Fibroblast of lung (primary cell): ENCODE measurements around the gene CDCA4. TPM values are rescaled to one million over a fixed set of nuclear protein-coding genes. Genes with fewer than 3 reads are reported as not detected.

ENCODE experiments used
- DNase-seq, 2 donors: peaks; one replicate each; pipeline versions ENCODE4 v3.0.0 to v3.0.0-alpha.2; 2010; ENCODE audit warnings: low read depth in 2 of 2
- H2AFZ ChIP-seq: 2 replicates; pipeline ENCODE4 v1.5.1; 2012; ENCODE audit warnings: low read length, control low read depth, inconsistent platforms
- H3K27ac ChIP-seq: 2 replicates; pipeline ENCODE4 v1.5.1; 2011; ENCODE audit warnings: low read length, control low read depth; ENCODE audit not compliant: insufficient read depth
- H3K27me3 ChIP-seq: 2 replicates; pipeline ENCODE4 v1.5.1; 2011; ENCODE audit warnings: mild to moderate bottlenecking, low read length; ENCODE audit not compliant: control insufficient read depth, insufficient read depth
- H3K36me3 ChIP-seq: 2 replicates; pipeline ENCODE4 v1.5.1; 2011; ENCODE audit warnings: low read length; ENCODE audit not compliant: control insufficient read depth, insufficient read depth
- H3K4me1 ChIP-seq: 2 replicates; pipeline ENCODE4 v1.5.1; 2011; ENCODE audit warnings: low read length; ENCODE audit not compliant: control insufficient read depth, insufficient read depth; ENCODE audit errors: extremely low read depth
- H3K4me2 ChIP-seq: 2 replicates; pipeline ENCODE4 v1.5.1; 2011; ENCODE audit warnings: low read length, control low read depth; ENCODE audit not compliant: insufficient read depth; ENCODE audit errors: extremely low read depth
- H3K4me3 ChIP-seq, 4 experiments: fragments of 200-600 bp in 1 of 4; sonication (generic) in 1 of 4; replicated peaks in 1 of 4; 2 replicates each; pipeline ENCODE4 v1.5.1; 2011 to 2016; ENCODE audit warnings: low read length in 4 of 4, low read depth in 3 of 4, mild to moderate bottlenecking in 3 of 4, control low read depth in 2 of 4, inconsistent platforms in 1 of 4, mixed read lengths in 1 of 4; ENCODE audit not compliant: insufficient read depth in 1 of 4; ENCODE audit errors: control extremely low read depth in 1 of 4
- H3K79me2 ChIP-seq: 2 replicates; pipeline ENCODE4 v1.5.1; 2012; ENCODE audit warnings: mild to moderate bottlenecking, low read length, inconsistent platforms; ENCODE audit not compliant: control insufficient read depth, insufficient read depth
- H3K9ac ChIP-seq: 2 replicates; pipeline ENCODE4 v1.5.1; 2011; ENCODE audit warnings: mild to moderate bottlenecking, low read length, control low read depth; ENCODE audit not compliant: insufficient read depth
- H3K9me3 ChIP-seq: 2 replicates; pipeline ENCODE4 v1.5.1; 2012; ENCODE audit warnings: low read depth, low read length; ENCODE audit not compliant: control insufficient read depth, insufficient read depth
- H4K20me1 ChIP-seq: 2 replicates; pipeline ENCODE4 v1.5.1; 2011; ENCODE audit warnings: low read length; ENCODE audit not compliant: control insufficient read depth, insufficient read depth; ENCODE audit errors: extremely low read depth
- CTCF ChIP-seq, 2 donors: IDR thresholded peaks in 1 of 2; conservative IDR thresholded peaks in 1 of 2; 1 replicate in 1 of 2; 2 replicates in 1 of 2; pipeline ENCODE4 v1.5.1; 2011 to 2012; ENCODE audit warnings: low read length in 2 of 2, control low read depth in 1 of 2, inconsistent platforms in 1 of 2, low read depth in 1 of 2, mild to moderate bottlenecking in 1 of 2
- EZH2 ChIP-seq: IDR thresholded peaks from 2 replicates; pipeline ENCODE4 v1.5.1; 2012; ENCODE audit warnings: low read length, control low read depth, mild to moderate bottlenecking; ENCODE audit errors: missing control alignments
- polyA plus RNA-seq, 2 donors: library from polyadenylated mRNA; depleted of rRNA in 1 of 2; stranded (reverse) in 1 of 2; unstranded in 1 of 2; fragments of >200 nt; gene quantifications; 2 replicates each; pipeline ENCODE4 v1.2.1, GENCODE V29; 2011 to 2012; ENCODE audit warnings: missing spikeins in 1 of 2
- total RNA-seq: library from RNA; depleted of rRNA; stranded (reverse); fragments of >200 nt; gene quantifications from 2 replicates; pipeline ENCODE4 v1.2.1, GENCODE V29; 2014

CDCA4 gene
- total and polyA plus RNA-seq, 2 donors (not counting 1 experiment from before 2014, with no cell fraction given): 7.9 to 8.0 TPM

GRCh38 chr14:105030836-105031396 lies 10.0 kb upstream of the CDCA4 start:
- Histone ChIP-seq H3K4me3 (no peak overlapping the region), H4K20me1 (no peaks in the 10 kb centered on the region), H3K4me2 (no peak overlapping the region), H2AFZ (no peak overlapping the region), H3K9ac (no peak overlapping the region), H3K36me3 (no peaks in the 10 kb centered on the region), H3K9me3 (no peaks in the 10 kb centered on the region), H3K4me1 (no peaks in the 10 kb centered on the region), H3K27ac (no peak overlapping the region), H3K27me3 (peaks cover 4% of the 10 kb centered on the region), H3K79me2 (no peaks in the 10 kb centered on the region)
- TF ChIP-seq EZH2: no peak
- no peak for TF ChIP-seq CTCF (conservative IDR thresholded peaks at IDR 0.05 in 1 of 2, IDR thresholded peaks at IDR 0.05 in 1 of 2; ENCODE audit: low read depth in 1 of 2, low read length in 2 of 2)
- DNase-seq: no peak

- Histone ChIP-seq H3K27me3 (peaks cover 4% of the 10 kb centered on the region), H3K4me2 (no peak overlapping the region), H3K9ac (no peak overlapping the region), H2AFZ (no peak overlapping the region), H3K36me3 (no peaks in the 10 kb centered on the region), H3K9me3 (no peaks in the 10 kb centered on the region), H3K27ac (no peak overlapping the region), H3K79me2 (no peaks in the 10 kb centered on the region), H3K4me3 (no peak overlapping the region), H4K20me1 (no peaks in the 10 kb centered on the region), H3K4me1 (no peaks in the 10 kb centered on the region)
- TF ChIP-seq EZH2: no peak
- TF ChIP-seq CTCF (conservative IDR thresholded peaks at IDR 0.05 in 1 of 2, IDR thresholded peaks at IDR 0.05 in 1 of 2; ENCODE audit: low read depth in 1 of 2, low read length in 2 of 2): no peak
- no peak for DNase-seq
Measured at GRCh38 chr14:105030194-105030593, 9.3 kb upstream of the CDCA4 start.

- H3K4me1 ChIP-seq: peaks cover 2% of the 10 kb centered on the region
- DNase-seq: no peak
- H3K36me3 ChIP-seq: no peaks in the 10 kb centered on the region
- H2AFZ ChIP-seq: no peak overlapping the region
- no peaks in the 10 kb centered on the region for H3K9me3 ChIP-seq
- H3K4me3 ChIP-seq: no peak overlapping the region
- H3K9ac ChIP-seq: no peak overlapping the region
- H3K27ac ChIP-seq: no peak overlapping the region
- no peak for TF ChIP-seq EZH2
- TF ChIP-seq CTCF (conservative IDR thresholded peaks at IDR 0.05 in 1 of 2, IDR thresholded peaks at IDR 0.05 in 1 of 2; ENCODE audit: low read depth in 1 of 2, low read length in 2 of 2): no peak
- H3K27me3 ChIP-seq: peaks cover 4% of the 10 kb centered on the region
- no peaks in the 10 kb centered on the region for H3K79me2 ChIP-seq
- no peak overlapping the region for H3K4me2 ChIP-seq
- H4K20me1 ChIP-seq: no peaks in the 10 kb centered on the region
Measured at GRCh38 chr14:105029402-105029801, 8.5 kb upstream of the CDCA4 start.
